Cardiac fibroblast (primary cell): ENCODE results near the gene TSPYL4.

Experiments used
- DNase-seq, 2 donors: peaks; one replicate each; pipeline versions ENCODE4 v3.0.0 to v3.0.0-alpha.2; 2010; ENCODE audit warnings: low read depth in 2 of 2
- H3K4me3 ChIP-seq, 2 donors: replicated peaks in 1 of 2; 1 replicate in 1 of 2; 2 replicates in 1 of 2; pipeline ENCODE4 v1.5.1; 2011; ENCODE audit warnings: low read depth in 2 of 2, low read length in 2 of 2, mild to moderate bottlenecking in 2 of 2, moderate library complexity in 1 of 2
- TF ChIP-seq, protein P1 (sequence below): IDR thresholded peaks from one replicate; pipeline ENCODE4 v1.5.1; 2011; ENCODE audit warnings: low read depth, mild to moderate bottlenecking, low read length, inconsistent platforms

The TSPYL4 gene

DNA sequence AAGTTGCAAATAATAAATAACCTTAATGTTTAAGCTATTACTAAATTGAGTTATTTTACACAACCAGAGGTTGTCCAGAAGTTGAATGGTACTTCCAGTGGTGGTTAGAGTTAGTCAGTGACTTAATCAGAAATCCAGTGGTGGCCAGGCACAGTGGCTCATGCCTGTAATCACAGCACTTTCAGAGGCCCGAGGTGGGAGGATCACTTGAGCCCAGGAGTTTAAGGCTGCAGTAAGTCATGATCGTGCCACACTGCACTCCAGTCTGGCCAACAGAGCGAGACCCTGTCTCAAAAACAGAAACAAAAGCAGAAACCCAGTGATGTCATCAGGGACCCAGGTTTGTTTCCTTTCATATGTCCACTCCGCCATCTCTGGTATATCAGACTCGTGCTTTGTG lies 35.0 kb downstream of the TSPYL4 start:
- TF ChIP-seq, protein P1, sequence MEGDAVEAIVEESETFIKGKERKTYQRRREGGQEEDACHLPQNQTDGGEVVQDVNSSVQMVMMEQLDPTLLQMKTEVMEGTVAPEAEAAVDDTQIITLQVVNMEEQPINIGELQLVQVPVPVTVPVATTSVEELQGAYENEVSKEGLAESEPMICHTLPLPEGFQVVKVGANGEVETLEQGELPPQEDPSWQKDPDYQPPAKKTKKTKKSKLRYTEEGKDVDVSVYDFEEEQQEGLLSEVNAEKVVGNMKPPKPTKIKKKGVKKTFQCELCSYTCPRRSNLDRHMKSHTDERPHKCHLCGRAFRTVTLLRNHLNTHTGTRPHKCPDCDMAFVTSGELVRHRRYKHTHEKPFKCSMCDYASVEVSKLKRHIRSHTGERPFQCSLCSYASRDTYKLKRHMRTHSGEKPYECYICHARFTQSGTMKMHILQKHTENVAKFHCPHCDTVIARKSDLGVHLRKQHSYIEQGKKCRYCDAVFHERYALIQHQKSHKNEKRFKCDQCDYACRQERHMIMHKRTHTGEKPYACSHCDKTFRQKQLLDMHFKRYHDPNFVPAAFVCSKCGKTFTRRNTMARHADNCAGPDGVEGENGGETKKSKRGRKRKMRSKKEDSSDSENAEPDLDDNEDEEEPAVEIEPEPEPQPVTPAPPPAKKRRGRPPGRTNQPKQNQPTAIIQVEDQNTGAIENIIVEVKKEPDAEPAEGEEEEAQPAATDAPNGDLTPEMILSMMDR, result no peak
- H3K4me3 ChIP-seq, result no peak overlapping the region
- peak in 1 of 2 donors; percentile 35 for DNase-seq

DNA sequence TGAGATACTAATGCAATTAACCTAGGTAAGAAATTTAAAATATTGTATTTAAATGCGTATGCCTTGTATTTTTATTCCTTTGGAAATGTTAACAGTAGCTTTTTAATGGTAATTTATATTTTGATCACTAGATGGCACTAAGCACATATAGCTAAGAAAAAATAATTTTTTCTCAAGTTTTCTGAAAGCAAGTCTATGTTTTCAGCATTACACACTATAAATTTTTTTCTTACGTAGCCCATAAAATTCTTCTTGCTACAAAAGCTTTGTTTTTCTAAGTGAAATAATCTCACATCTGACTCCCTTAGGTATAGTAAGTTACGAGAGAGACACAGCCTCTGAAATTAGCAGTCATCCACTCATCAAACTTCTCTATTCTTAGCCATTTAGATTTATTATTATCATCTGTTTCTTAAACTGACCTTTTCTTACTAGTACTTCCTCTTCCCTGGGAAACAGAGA lies 35.7 kb downstream of the TSPYL4 start:
- H3K4me3 ChIP-seq, result no peak overlapping the region
- peak; percentile 37 to 52 for DNase-seq
- TF ChIP-seq, protein P1, result peak; percentile 45

DNA sequence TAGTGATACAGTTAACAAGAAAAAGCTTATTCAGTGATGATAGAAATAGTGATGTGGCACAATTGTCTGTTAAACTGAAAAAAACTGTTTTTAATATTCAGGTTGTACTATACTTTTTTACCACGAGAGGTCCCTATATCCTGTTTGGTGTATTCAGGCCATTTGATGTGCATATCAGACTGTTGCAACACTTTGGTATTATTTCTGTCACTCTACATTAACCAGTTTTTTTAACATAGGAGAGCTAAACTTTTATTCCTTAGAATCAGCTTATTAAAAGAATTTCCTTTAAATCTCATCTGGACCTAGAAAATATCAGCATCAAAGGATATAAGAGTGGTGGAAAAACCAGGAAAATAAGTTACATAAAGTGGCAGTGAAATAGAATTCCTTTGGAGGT lies 36.8 kb downstream of the TSPYL4 start:
- TF ChIP-seq, protein P1, result peak; percentile 38
- H3K4me3 ChIP-seq, result no peak overlapping the region
- DNase-seq, result peak; percentile 65 to 73

DNA sequence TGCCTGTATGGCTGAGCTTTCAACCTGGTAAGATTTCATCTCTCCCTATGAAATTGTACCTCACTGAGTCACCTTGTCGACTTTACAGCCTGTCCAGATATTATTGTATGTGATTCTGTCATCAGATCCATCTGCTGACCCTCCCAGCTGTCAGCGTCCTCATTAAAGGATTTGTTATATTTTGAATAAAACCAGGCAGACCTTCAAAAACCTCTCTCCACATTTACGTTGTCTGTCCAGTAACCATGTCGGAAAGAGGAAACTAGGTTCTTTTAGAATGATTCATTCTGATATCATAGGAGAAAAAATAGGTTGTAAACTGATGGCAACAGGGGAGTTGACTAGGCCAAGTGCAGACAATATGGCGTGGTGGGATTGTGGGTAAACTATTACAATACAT lies 38.5 kb downstream of the TSPYL4 start:
- peak; percentile 13 to 59 for DNase-seq
- H3K4me3 ChIP-seq, result no peak overlapping the region
- TF ChIP-seq, protein P1, result no peak

DNA sequence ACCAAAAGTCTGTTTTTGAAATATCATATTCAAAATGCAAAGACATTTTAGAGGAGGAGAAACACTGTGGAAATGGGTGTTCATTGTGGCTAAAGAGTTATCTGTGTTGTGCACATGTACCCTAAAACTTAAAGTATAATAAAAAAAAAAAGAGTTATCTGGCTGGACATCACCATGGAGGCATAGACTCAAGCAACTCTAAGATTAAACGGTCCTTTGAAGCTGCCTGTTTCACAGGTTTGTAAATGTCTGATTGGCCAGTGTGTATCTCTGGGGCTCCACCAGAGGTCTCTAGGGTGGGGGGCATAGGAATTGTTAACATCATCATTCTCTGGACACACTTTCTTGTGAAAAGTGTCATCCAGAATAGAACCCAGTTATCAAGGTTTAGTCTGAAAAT lies 39.2 kb downstream of the TSPYL4 start:
- DNase-seq, result no peak

GRCh38 chr6:116210750-116211425 lies 43.0 kb downstream of the TSPYL4 start:
- DNase-seq, result peak; percentile 63 to 84
- TF ChIP-seq, protein P1, result no peak
- H3K4me3 ChIP-seq, result no peak overlapping the region

More for the DNA sequence above, 39.2 kb downstream of the TSPYL4 start:
- TF ChIP-seq, protein P1, result no peak
- no peak overlapping the region for H3K4me3 ChIP-seq
